ENCODE data around the gene SPRY1. TPM values are rescaled to one million over a fixed set of nuclear protein-coding genes. Genes with fewer than 3 reads are reported as not detected.
A peak's percentile ranks its signal among the peaks of the same experiment; 100 is the strongest.

The SPRY1 gene
- total and polyA plus RNA-seq, 2 experiments from 2014 or later: 1.3 to 3.9 TPM

GRCh38 chr4:123398066-123398852 is 1.7 kb downstream of the SPRY1 start:
- 0 to 2% methylated on average over 38 to 73 of the region's 94 CpGs for WGBS, 2 experiments (ENCODE audit: low coverage in 1 of 2, low lambda C conversion rate in 2 of 2, missing lambda C conversion rate in 2 of 2)

GRCh38 chr4:123398853-123399626 is 2.4 kb downstream of the SPRY1 start:
- peaks cover 11% of the 10 kb centered on the region; the same call in 1 of the 2 replicates for H3K4me1 ChIP-seq (ENCODE audit: insufficient read depth)
- peak overlapping the region; percentile 64 for H3K9ac ChIP-seq
- no peaks in the 10 kb centered on the region for H3K36me3 ChIP-seq (ENCODE audit: low read depth)
- H3K27ac ChIP-seq: peak overlapping the region; percentile 8
- in situ Hi-C loops (cut with MboI): loop anchor here (10.0 to 25.0 kb wide), 3 partner anchors 262 to 706 kb away; no protein-coding TSS in a partner anchor
- peaks cover 16% of the 10 kb centered on the region; the same call in 1 of the 2 replicates for H3F3A ChIP-seq (ENCODE audit: insufficient read depth)
- peak overlapping the region; percentile 75 for H3K4me3 ChIP-seq
- no peak for TF ChIP-seq EZH2 (IDR thresholded peaks at IDR 0.05; ENCODE audit: insufficient read depth, poor library complexity, severe bottlenecking)
- no peak for TF ChIP-seq EZH2phosphoT487 (IDR thresholded peaks at IDR 0.05; ENCODE audit: insufficient read depth, low read depth)
- peak overlapping the region; percentile 79 for H2AFZ ChIP-seq
- no peaks in the 10 kb centered on the region for H3K9me2 ChIP-seq (ENCODE audit: insufficient read depth)
- H3K9me3 ChIP-seq (ENCODE audit: low read depth): no peaks in the 10 kb centered on the region
- peak; percentile 75 for DNase-seq
- H4K20me1 ChIP-seq (ENCODE audit: insufficient read depth): no peaks in the 10 kb centered on the region
- 2 to 3% methylated on average over 39 to 41 of the region's 41 CpGs for WGBS, 2 experiments (ENCODE audit: low coverage in 1 of 2, low lambda C conversion rate in 2 of 2, missing lambda C conversion rate in 2 of 2)
- H3K27me3 ChIP-seq (replicated peaks; ENCODE audit: insufficient read depth): no peaks in the 10 kb centered on the region
- no peaks in the 10 kb centered on the region for H3K79me2 ChIP-seq (ENCODE audit: insufficient read depth)
- peak overlapping the region; percentile 89 for H3K4me2 ChIP-seq (ENCODE audit: unreplicated experiment)

More at GRCh38 chr4:123398066-123398852, 1.7 kb downstream of the SPRY1 start:
- peak overlapping the region; percentile 96 for H3K4me2 ChIP-seq (ENCODE audit: unreplicated experiment)
- peak overlapping the region; percentile 75 for H3K4me3 ChIP-seq
- peak overlapping the region; percentile 79 for H2AFZ ChIP-seq
- TF ChIP-seq EZH2phosphoT487 (IDR thresholded peaks at IDR 0.05; ENCODE audit: insufficient read depth, low read depth) (no peak), EZH2 (IDR thresholded peaks at IDR 0.05; ENCODE audit: insufficient read depth, poor library complexity, severe bottlenecking) (no peak)
- peak; percentile 91 for DNase-seq
- in situ Hi-C loops (cut with MboI): loop anchor here (10.0 to 25.0 kb wide), 3 partner anchors 261 to 707 kb away; no protein-coding TSS in a partner anchor
- H3K36me3 ChIP-seq (ENCODE audit: low read depth): no peaks in the 10 kb centered on the region
- H3F3A ChIP-seq (ENCODE audit: insufficient read depth): peaks cover 16% of the 10 kb centered on the region; the same call in 1 of the 2 replicates
- H3K27ac ChIP-seq: no peak overlapping the region
- no peaks in the 10 kb centered on the region for H4K20me1 ChIP-seq (ENCODE audit: insufficient read depth)
- no peaks in the 10 kb centered on the region for H3K9me2 ChIP-seq (ENCODE audit: insufficient read depth)
- peak overlapping the region; percentile 64 for H3K9ac ChIP-seq
- no peaks in the 10 kb centered on the region for H3K27me3 ChIP-seq (replicated peaks; ENCODE audit: insufficient read depth)
- peaks cover 11% of the 10 kb centered on the region; the same call in 1 of the 2 replicates for H3K4me1 ChIP-seq (ENCODE audit: insufficient read depth)
- H3K79me2 ChIP-seq (ENCODE audit: insufficient read depth): no peaks in the 10 kb centered on the region
- no peaks in the 10 kb centered on the region for H3K9me3 ChIP-seq (ENCODE audit: low read depth)

- peak overlapping the region; percentile 79 for H2AFZ ChIP-seq
- H3K27me3 ChIP-seq (replicated peaks; ENCODE audit: insufficient read depth): no peaks in the 10 kb centered on the region
- no peaks in the 10 kb centered on the region for H3K36me3 ChIP-seq (ENCODE audit: low read depth)
- in situ Hi-C loops (cut with MboI): loop anchor here (10.0 to 25.0 kb wide), 3 partner anchors 262 to 705 kb away; no protein-coding TSS in a partner anchor
- DNase-seq: peak; percentile 50
- H3K79me2 ChIP-seq (ENCODE audit: insufficient read depth): no peaks in the 10 kb centered on the region
- H3K4me3 ChIP-seq: peak overlapping the region; percentile 75
- H3K9ac ChIP-seq: peak overlapping the region; percentile 64
- H3F3A ChIP-seq (ENCODE audit: insufficient read depth): peaks cover 16% of the 10 kb centered on the region; the same call in 1 of the 2 replicates
- no peaks in the 10 kb centered on the region for H3K9me3 ChIP-seq (ENCODE audit: low read depth)
- 9 to 12% methylated on average over 22 of the region's 22 CpGs for WGBS, 2 experiments (ENCODE audit: low coverage in 1 of 2, low lambda C conversion rate in 2 of 2, missing lambda C conversion rate in 2 of 2)
- peak overlapping the region; percentile 8 for H3K27ac ChIP-seq
- H3K4me2 ChIP-seq (ENCODE audit: unreplicated experiment): peak overlapping the region; percentile 89
- H3K4me1 ChIP-seq (ENCODE audit: insufficient read depth): peaks cover 11% of the 10 kb centered on the region; the same call in 1 of the 2 replicates
- no peaks in the 10 kb centered on the region for H4K20me1 ChIP-seq (ENCODE audit: insufficient read depth)
- no peak for TF ChIP-seq EZH2 (IDR thresholded peaks at IDR 0.05; ENCODE audit: insufficient read depth, poor library complexity, severe bottlenecking)
- TF ChIP-seq EZH2phosphoT487 (IDR thresholded peaks at IDR 0.05; ENCODE audit: insufficient read depth, low read depth): no peak
- no peaks in the 10 kb centered on the region for H3K9me2 ChIP-seq (ENCODE audit: insufficient read depth)
These were observed 3.2 kb downstream of the SPRY1 start for GRCh38 chr4:123399627-123400358.

Data from GM23248 (cell line).